HEK293 (cell line): ENCODE measurements around the gene NTRK3.

ENCODE experiments used
- CTCF ChIA-PET: fragments of 350-600 bp; formaldehyde crosslinking; extraction: SDS; loops from one replicate; lab custom pipeline; 2021; ENCODE audit warnings: antibody characterized with exemption; lab: Yijun Ruan, JAX
- POLR2A ChIA-PET: fragments of 300-600 bp; formaldehyde crosslinking; extraction: SDS; loops from one replicate; lab custom pipeline; 2020; ENCODE audit warnings: antibody characterized with exemption, inconsistent platforms; lab: Yijun Ruan, JAX
- H3K27ac ChIP-seq: fragments of 200-500 bp; sonication (Bioruptor generic); 2 replicates; pipeline ENCODE4 v1.5.1; 2014; ENCODE audit warnings: low read depth, low read length, control low read depth, inconsistent platforms; ENCODE audit errors: extremely low read depth
- H3K36me3 ChIP-seq, 2 experiments: fragments of 200-500 bp in 1 of 2; sonication (Bioruptor generic) in 1 of 2; 1 replicate in 1 of 2; 2 replicates in 1 of 2; pipeline ENCODE4 v1.5.1; 2014 to 2017; ENCODE audit warnings: inconsistent platforms in 2 of 2, low read length in 2 of 2; ENCODE audit not compliant: control insufficient read depth in 2 of 2, insufficient read depth in 1 of 2
- H3K4me1 ChIP-seq: fragments of 200-500 bp; sonication (Bioruptor generic); 2 replicates; pipeline ENCODE4 v1.5.1; 2014; ENCODE audit warnings: mild to moderate bottlenecking, low read length, inconsistent platforms; ENCODE audit not compliant: control insufficient read depth, insufficient read depth
- H3K4me3 ChIP-seq: 2 replicates; pipeline ENCODE4 v1.5.1; 2011; ENCODE audit warnings: low read depth, mild to moderate bottlenecking, control low read depth, low read length, moderate library complexity
- H3K9me3 ChIP-seq: fragments of 200-500 bp; sonication (Bioruptor generic); 2 replicates; pipeline ENCODE4 v1.5.1; 2014; ENCODE audit warnings: low read depth, low read length, inconsistent platforms; ENCODE audit not compliant: control insufficient read depth, insufficient read depth
- ATF2 ChIP-seq: fragments of 450-650 bp; formaldehyde crosslinking; IDR thresholded peaks from 2 replicates; pipeline ENCODE4 v1.5.1; 2016; ENCODE audit warnings: missing biosample characterization, missing genetic modification characterization, low read depth
- HOXA7 ChIP-seq: sonication (generic); formaldehyde crosslinking; IDR thresholded peaks from 2 replicates; pipeline ENCODE4 v1.8.1; 2022; ENCODE audit warnings: missing genetic modification reagents, borderline replicate concordance
- PBX3 ChIP-seq: sonication (generic); formaldehyde crosslinking; IDR thresholded peaks from 2 replicates; pipeline ENCODE4 v1.8.1; 2022; ENCODE audit warnings: mild to moderate bottlenecking, moderate library complexity, missing genetic modification reagents
- PRDM10 ChIP-seq: fragments of 450-650 bp; formaldehyde crosslinking; IDR thresholded peaks from 2 replicates; pipeline ENCODE4 v1.5.1; 2016; ENCODE audit warnings: missing biosample characterization, missing genetic modification characterization
- SALL2 ChIP-seq: fragments of 450-650 bp; formaldehyde crosslinking; IDR thresholded peaks from 2 replicates; pipeline ENCODE4 v1.5.0; 2017; ENCODE audit warnings: missing biosample characterization, mild to moderate bottlenecking, missing genetic modification characterization, borderline replicate concordance
- ZNF133 ChIP-seq: fragments of 450-650 bp; formaldehyde crosslinking; IDR thresholded peaks from 2 replicates; pipeline ENCODE4 v1.5.1; 2016; ENCODE audit warnings: missing biosample characterization, missing genetic modification characterization
- ZNF138 ChIP-seq: fragments of 450-650 bp; formaldehyde crosslinking; IDR thresholded peaks from 2 replicates; pipeline ENCODE4 v1.5.1; 2016; ENCODE audit warnings: missing biosample characterization, missing genetic modification characterization, borderline replicate concordance
- ZNF140 ChIP-seq: fragments of 450-650 bp; formaldehyde crosslinking; IDR thresholded peaks from 2 replicates; pipeline ENCODE4 v1.5.1; 2016; ENCODE audit warnings: missing biosample characterization, missing genetic modification characterization
- ZNF2 ChIP-seq: fragments of 450-650 bp; formaldehyde crosslinking; IDR thresholded peaks from 2 replicates; pipeline ENCODE4 v1.5.1; 2016; ENCODE audit warnings: missing biosample characterization, missing genetic modification characterization
- ZNF223 ChIP-seq: fragments of 450-650 bp; formaldehyde crosslinking; IDR thresholded peaks from 2 replicates; pipeline ENCODE4 v1.5.1; 2016; ENCODE audit warnings: missing biosample characterization, missing genetic modification characterization
- ZNF423 ChIP-seq: fragments of 450-650 bp; formaldehyde crosslinking; IDR thresholded peaks from 2 replicates; pipeline ENCODE4 v1.5.1; 2016; ENCODE audit warnings: missing biosample characterization, missing genetic modification characterization
- ZNF426 ChIP-seq: fragments of 450-650 bp; formaldehyde crosslinking; IDR thresholded peaks from 2 replicates; pipeline ENCODE4 v1.5.1; 2017; ENCODE audit warnings: missing biosample characterization, missing genetic modification characterization, mild to moderate bottlenecking, inconsistent platforms, moderate library complexity
- ZNF449 ChIP-seq: fragments of 450-650 bp; formaldehyde crosslinking; IDR thresholded peaks from 2 replicates; pipeline ENCODE4 v1.5.1; 2017; ENCODE audit warnings: missing biosample characterization, mild to moderate bottlenecking, missing genetic modification characterization, moderate library complexity
- ZNF514 ChIP-seq: fragments of 450-650 bp; formaldehyde crosslinking; IDR thresholded peaks from 2 replicates; pipeline ENCODE4 v1.5.1; 2016; ENCODE audit warnings: missing biosample characterization, missing genetic modification characterization
- ZNF521 ChIP-seq: fragments of 450-650 bp; formaldehyde crosslinking; IDR thresholded peaks from 2 replicates; pipeline ENCODE4 v1.5.1; 2017; ENCODE audit warnings: missing biosample characterization, mild to moderate bottlenecking, missing genetic modification characterization
- ZNF548 ChIP-seq: fragments of 450-650 bp; formaldehyde crosslinking; IDR thresholded peaks from 2 replicates; pipeline ENCODE4 v1.5.1; 2016; ENCODE audit warnings: missing biosample characterization, missing genetic modification characterization
- ZNF624 ChIP-seq: fragments of 450-650 bp; formaldehyde crosslinking; IDR thresholded peaks from 2 replicates; pipeline ENCODE4 v1.5.1; 2017; ENCODE audit warnings: missing biosample characterization, missing genetic modification characterization

Gene NTRK3

GRCh38 chr15:87829332-87830050, 427.0 kb downstream of the NTRK3 start:
- no peak overlapping the region for H3K4me3 ChIP-seq
- no peaks in the 10 kb centered on the region for H3K36me3 ChIP-seq
- no peak overlapping the region for H3K27ac ChIP-seq
- no peaks in the 10 kb centered on the region for H3K9me3 ChIP-seq
- POLR2A ChIA-PET, result no interaction called here
- CTCF ChIA-PET, result interaction anchor here (0.6 kb wide), 1 partner anchor 418 kb away, joined by 3 read pairs; no protein-coding TSS in a partner anchor
- no peaks in the 10 kb centered on the region for H3K4me1 ChIP-seq
- TF ChIP-seq ZNF514 (tag by site-specific recombination) (no peak), ZNF548 (no peak), ZNF133 (tag by site-specific recombination) (no peak), ATF2 (tag by site-specific recombination) (no peak), ZNF138 (no peak), ZNF423 (no peak), ZNF140 (tag by site-specific recombination) (no peak), ZNF426 (no peak), ZNF2 (tag by site-specific recombination) (no peak), ZNF223 (tag by site-specific recombination) (no peak), SALL2 (tag by site-specific recombination) (no peak), PBX3 (CRISPR knock-in tag) (no peak), ZNF624 (tag by site-specific recombination) (no peak), PRDM10 (tag by site-specific recombination) (no peak), HOXA7 (CRISPR knock-in tag) (no peak), ZNF521 (tag by site-specific recombination) (no peak)

- ChIA-PET POLR2A (no interaction called here), CTCF (no interaction called here)
- no peak overlapping the region for H3K27ac ChIP-seq
- no peaks in the 10 kb centered on the region for H3K9me3 ChIP-seq
- H3K4me1 ChIP-seq, result no peaks in the 10 kb centered on the region
- no peaks in the 10 kb centered on the region for H3K36me3 ChIP-seq
- no peak overlapping the region for H3K4me3 ChIP-seq
- TF ChIP-seq ZNF449, result no peak
These were observed 427.9 kb downstream of the NTRK3 start for GRCh38 chr15:87828608-87829007.
